CD4-positive, alpha-beta T cell (primary cell): Measurements from ENCODE around the gene NIPAL1. TPM values are rescaled to one million over a fixed set of nuclear protein-coding genes. Genes with fewer than 3 reads are reported as not detected.

Source experiments
- ATAC-seq: fragments of 200-7000 bp; cut with Tn5 transposase; one replicate; pipeline ENCODE4 v1.10.0; 2022; ENCODE audit warnings: mild to moderate bottlenecking; ENCODE audit not compliant: poor library complexity
- CTCF ChIA-PET: fragments of 350-600 bp; sonication (Branson Sonifier 250); formaldehyde crosslinking; loops from one replicate; lab custom pipeline; 2021; ENCODE audit warnings: antibody characterized with exemption, inconsistent platforms; lab: Charles Lee
- POLR2A ChIA-PET: fragments of 350-600 bp; sonication (Branson Sonifier 250); formaldehyde crosslinking; loops from one replicate; lab custom pipeline; 2021; ENCODE audit warnings: antibody characterized with exemption, inconsistent platforms; lab: Charles Lee
- DNase-seq, 14 experiments: peaks; one replicate each; pipeline ENCODE4 v3.0.0-alpha.2; 2013 to 2020; ENCODE audit warnings: mixed read lengths in 2 of 14
- H3K27ac ChIP-seq, 2 donors: one replicate each; pipeline versions ENCODE4 v1.5.1 to v1.7.0; 2013; ENCODE audit warnings: low read length in 2 of 2, low read depth in 1 of 2, mild to moderate bottlenecking in 1 of 2
- H3K27me3 ChIP-seq, 2 experiments: 1 replicate in 1 of 2; 2 replicates in 1 of 2; pipeline versions ENCODE4 v1.6.1 to v1.7.0; 2013; ENCODE audit warnings: low read length in 2 of 2, control low read depth in 1 of 2, mild to moderate bottlenecking in 1 of 2, moderate library complexity in 1 of 2; ENCODE audit not compliant: insufficient read depth in 2 of 2, control insufficient read depth in 1 of 2
- H3K36me3 ChIP-seq: one replicate; pipeline ENCODE4 v1.6.1; 2013; ENCODE audit warnings: low read length, control low read depth; ENCODE audit not compliant: insufficient read depth
- H3K4me1 ChIP-seq: one replicate; pipeline ENCODE4 v1.6.1; 2013; ENCODE audit warnings: low read length, control low read depth; ENCODE audit not compliant: insufficient read depth
- H3K4me3 ChIP-seq: one replicate; pipeline ENCODE4 v1.5.1; 2013; ENCODE audit warnings: mild to moderate bottlenecking, low read length, moderate library complexity
- H3K9me3 ChIP-seq, 2 experiments: 1 replicate in 1 of 2; 2 replicates in 1 of 2; pipeline versions ENCODE4 v1.6.1 to v1.7.0; 2013; ENCODE audit warnings: low read length in 2 of 2, mild to moderate bottlenecking in 2 of 2, control low read depth in 1 of 2, moderate library complexity in 1 of 2; ENCODE audit not compliant: control insufficient read depth in 1 of 2, insufficient read depth in 1 of 2
- H3K27ac Mint-ChIP-seq: one replicate; pipeline ENCODE4 v1.8.0; 2020; ENCODE audit warnings: mixed read lengths
- H3K27me3 Mint-ChIP-seq: one replicate; pipeline ENCODE4 v1.8.0; 2021; ENCODE audit warnings: mixed read lengths
- H3K36me3 Mint-ChIP-seq: one replicate; pipeline ENCODE4 v1.8.0; 2021; ENCODE audit warnings: low read depth, mixed read lengths
- H3K4me1 Mint-ChIP-seq: one replicate; pipeline ENCODE4 v1.8.0; 2021; ENCODE audit warnings: low read depth, mixed read lengths
- H3K4me3 Mint-ChIP-seq: one replicate; pipeline ENCODE4 v1.8.0; 2020; ENCODE audit warnings: mild to moderate bottlenecking, mixed read lengths
- H3K9me3 Mint-ChIP-seq: one replicate; pipeline ENCODE4 v1.8.0; 2020; ENCODE audit warnings: mixed read lengths
- intact Hi-C, 2 experiments: fragments of 100-400 bp; cut with DNase I in 1 of 2; cut with micrococcal nuclease in 1 of 2; formaldehyde crosslinking; loops; one replicate each; pipeline versions ENCODE4 v1.15.1 to v1.9.0; 2023 to 2025; cut with DNase I, micrococcal nuclease
- total RNA-seq, 174 experiments: library from RNA in 2 of 174; stranded (reverse) in 2 of 174; gene quantifications; one replicate each; pipeline ENCODE4 v1.2.3 and lab custom pipeline; 2021 to 2026
- TF ChIP-seq, protein P1 (sequence below): fragments of 200-600 bp; IDR thresholded peaks from one replicate; pipeline ENCODE4 v1.8.0; 2022; ENCODE audit warnings: antibody characterized with exemption, mild to moderate bottlenecking

The NIPAL1 gene
- total RNA-seq, 2 experiments from 2014 or later: 0.45 to 0.85 TPM

DNA sequence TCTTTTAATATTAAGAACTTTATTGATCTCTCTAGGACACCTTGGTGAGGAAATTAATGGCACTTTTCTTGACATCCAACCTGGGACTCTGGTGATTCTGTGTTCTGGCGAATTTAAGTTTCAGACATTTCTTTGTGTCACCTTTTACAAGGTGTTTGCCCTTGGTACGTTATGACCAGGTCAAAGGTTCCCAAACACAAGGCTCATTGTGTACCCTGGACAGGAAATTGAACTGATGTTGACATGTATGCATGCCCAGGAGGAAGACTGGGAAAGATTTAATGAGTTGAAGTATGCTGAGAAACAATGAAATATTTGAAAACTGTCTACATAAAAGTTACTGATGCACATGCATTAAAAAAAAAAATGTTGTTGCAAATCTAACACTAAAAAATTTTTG lies 22.1 kb downstream of the NIPAL1 start:
- no peaks in the 10 kb centered on the region for H3K9me3 ChIP-seq
- H3K36me3 ChIP-seq: no peaks in the 10 kb centered on the region
- no peak for DNase-seq
- no peak overlapping the region for H3K27ac Mint-ChIP-seq
- ChIA-PET POLR2A (no interaction called here), CTCF (no interaction called here)
- ATAC-seq: no peak
- no peaks in the 10 kb centered on the region for H3K27me3 ChIP-seq
- H3K4me1 ChIP-seq: peaks cover 6% of the 10 kb centered on the region
- peaks cover 16% of the 10 kb centered on the region for H3K4me1 Mint-ChIP-seq
- H3K4me3 Mint-ChIP-seq: no peak overlapping the region
- no peaks in the 10 kb centered on the region for H3K36me3 Mint-ChIP-seq
- H3K4me3 ChIP-seq: no peak overlapping the region
- no peak overlapping the region for H3K27ac ChIP-seq
- TF ChIP-seq, protein P1, sequence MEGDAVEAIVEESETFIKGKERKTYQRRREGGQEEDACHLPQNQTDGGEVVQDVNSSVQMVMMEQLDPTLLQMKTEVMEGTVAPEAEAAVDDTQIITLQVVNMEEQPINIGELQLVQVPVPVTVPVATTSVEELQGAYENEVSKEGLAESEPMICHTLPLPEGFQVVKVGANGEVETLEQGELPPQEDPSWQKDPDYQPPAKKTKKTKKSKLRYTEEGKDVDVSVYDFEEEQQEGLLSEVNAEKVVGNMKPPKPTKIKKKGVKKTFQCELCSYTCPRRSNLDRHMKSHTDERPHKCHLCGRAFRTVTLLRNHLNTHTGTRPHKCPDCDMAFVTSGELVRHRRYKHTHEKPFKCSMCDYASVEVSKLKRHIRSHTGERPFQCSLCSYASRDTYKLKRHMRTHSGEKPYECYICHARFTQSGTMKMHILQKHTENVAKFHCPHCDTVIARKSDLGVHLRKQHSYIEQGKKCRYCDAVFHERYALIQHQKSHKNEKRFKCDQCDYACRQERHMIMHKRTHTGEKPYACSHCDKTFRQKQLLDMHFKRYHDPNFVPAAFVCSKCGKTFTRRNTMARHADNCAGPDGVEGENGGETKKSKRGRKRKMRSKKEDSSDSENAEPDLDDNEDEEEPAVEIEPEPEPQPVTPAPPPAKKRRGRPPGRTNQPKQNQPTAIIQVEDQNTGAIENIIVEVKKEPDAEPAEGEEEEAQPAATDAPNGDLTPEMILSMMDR: no peak
- no peaks in the 10 kb centered on the region for H3K9me3 Mint-ChIP-seq
- no peaks in the 10 kb centered on the region for H3K27me3 Mint-ChIP-seq
- intact Hi-C loops: no loop called here

DNA sequence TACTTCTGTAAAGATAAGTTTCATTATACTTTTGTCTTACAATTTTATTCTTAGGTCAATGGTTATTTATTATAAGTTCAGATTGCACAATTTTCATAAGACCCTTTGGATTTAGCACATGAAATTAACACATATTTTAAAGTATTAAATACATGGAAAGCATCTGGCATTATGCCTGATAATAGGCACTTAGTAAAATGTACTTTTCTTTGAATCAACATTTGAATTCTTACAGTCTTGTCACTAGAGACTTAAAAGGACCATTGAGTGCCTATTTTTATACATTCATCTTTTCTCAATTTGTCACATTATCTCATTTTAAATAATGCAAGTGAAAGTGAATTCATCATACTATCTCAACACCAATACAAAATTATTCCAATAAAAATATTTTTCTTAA lies 23.0 kb downstream of the NIPAL1 start:
- TF ChIP-seq, protein P1: no peak
- Histone ChIP-seq H3K36me3 (no peaks in the 10 kb centered on the region), H3K27ac (no peak overlapping the region), H3K4me3 (no peak overlapping the region), H3K27me3 (no peaks in the 10 kb centered on the region), H3K9me3 (no peaks in the 10 kb centered on the region), H3K4me1 (peaks cover 8% of the 10 kb centered on the region)
- no peaks in the 10 kb centered on the region for H3K27me3 Mint-ChIP-seq
- ChIA-PET CTCF (no interaction called here), POLR2A (no interaction called here)
- intact Hi-C loops: no loop called here
- no peaks in the 10 kb centered on the region for H3K9me3 Mint-ChIP-seq
- no peak for ATAC-seq
- no peak for DNase-seq
- no peak overlapping the region for H3K27ac Mint-ChIP-seq
- H3K4me1 Mint-ChIP-seq: peaks cover 21% of the 10 kb centered on the region
- no peak overlapping the region for H3K4me3 Mint-ChIP-seq
- no peaks in the 10 kb centered on the region for H3K36me3 Mint-ChIP-seq

DNA sequence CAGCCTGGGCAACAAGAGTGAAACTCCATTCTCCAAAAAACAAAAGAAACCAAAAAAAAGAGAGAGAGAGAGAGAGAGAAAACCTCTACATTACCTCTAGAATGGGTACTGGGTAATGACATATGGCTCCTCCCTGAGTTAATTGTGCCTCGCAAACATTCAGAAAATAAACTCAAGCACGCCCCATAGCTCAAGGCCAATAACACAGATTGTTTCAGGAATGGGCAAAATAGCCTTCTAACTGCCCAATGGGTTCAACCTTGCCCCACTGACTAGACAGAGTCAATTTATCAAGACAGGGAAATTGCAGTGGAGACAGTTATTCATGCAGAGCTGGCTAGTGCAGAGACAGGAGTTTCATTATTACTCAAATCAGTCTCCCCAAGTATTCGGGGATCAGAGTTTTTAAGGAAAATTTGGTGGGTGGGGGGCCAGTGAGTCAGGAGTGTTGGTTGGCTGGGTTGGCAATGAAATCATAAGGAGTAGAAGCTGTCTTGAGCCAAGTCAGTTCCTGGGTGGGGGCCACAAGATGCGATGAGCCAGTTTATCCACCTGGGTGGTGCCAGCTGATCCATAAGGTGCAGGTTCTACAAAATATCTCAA lies 25.1 kb downstream of the NIPAL1 start:
- H3K27ac Mint-ChIP-seq: no peak overlapping the region
- H3K9me3 Mint-ChIP-seq: no peaks in the 10 kb centered on the region
- TF ChIP-seq, protein P1: no peak
- ChIA-PET CTCF (no interaction called here), POLR2A (no interaction called here)
- no peaks in the 10 kb centered on the region for H3K9me3 ChIP-seq
- DNase-seq (no peak), ATAC-seq (no peak)
- no peaks in the 10 kb centered on the region for H3K27me3 ChIP-seq
- no peak overlapping the region for H3K4me3 ChIP-seq
- H3K4me3 Mint-ChIP-seq: no peak overlapping the region
- H3K27ac ChIP-seq: no peak overlapping the region
- intact Hi-C loops: no loop called here
- H3K4me1 Mint-ChIP-seq: peaks cover 34% of the 10 kb centered on the region
- peaks cover 25% of the 10 kb centered on the region for H3K4me1 ChIP-seq
- H3K36me3 ChIP-seq: no peaks in the 10 kb centered on the region
- no peaks in the 10 kb centered on the region for H3K27me3 Mint-ChIP-seq
- no peaks in the 10 kb centered on the region for H3K36me3 Mint-ChIP-seq
